ENCODE results near the gene BABAM2. TPM values are rescaled to one million over a fixed set of nuclear protein-coding genes. Genes with fewer than 3 reads are reported as not detected.

Gene BABAM2
- total and polyA plus RNA-seq, 2 of the 4 experiments (the other 2 are of a cell fraction) = 20.9 to 23.1 TPM

GRCh38 chr2:28251337-28251736 is 360.8 kb downstream of the BABAM2 start:
- Histone ChIP-seq H3K9ac (ENCODE audit: low read depth, low read length) (no peak overlapping the region), H3K27me3 (ENCODE audit: control insufficient read depth, insufficient read depth, low read length) (no peaks in the 10 kb centered on the region), H3K4me3 (ENCODE audit: insufficient read depth, low read depth, low read length) (no peak overlapping the region), H3K56ac (ENCODE audit: extremely low read depth, insufficient read depth, low read length) (no peak overlapping the region), H3K4me1 (ENCODE audit: control insufficient read depth, insufficient read depth, low read length) (peaks cover 4% of the 10 kb centered on the region; the same call in 1 of the 2 replicates), H4K91ac (ENCODE audit: insufficient read depth, low read depth, low read length) (no peak overlapping the region; the same call in 1 of the 2 replicates), H2AFZ (replicated peaks; ENCODE audit: low read length, poor library complexity) (no peak overlapping the region), H3K23ac (ENCODE audit: low read depth, low read length) (no peak overlapping the region), H2BK5ac (ENCODE audit: low read depth, low read length, poor library complexity, severe bottlenecking) (no peak overlapping the region), H3K27ac (ENCODE audit: insufficient read depth, low read length) (no peak overlapping the region), H4K8ac (ENCODE audit: low read depth in 2 of 2, low read length in 2 of 2) (peak overlapping the region in 1 of 2 experiments; percentile 30; a peak in 1 of 4 replicates), H3K14ac (replicated peaks; ENCODE audit: low read depth, low read length) (no peak overlapping the region), H2AK5ac (ENCODE audit: low read depth, low read length) (peak overlapping the region; percentile 63; the same call in 1 of the 2 replicates), H2BK120ac (ENCODE audit: low read depth, low read length) (peak overlapping the region; percentile 42; the same call in 1 of the 2 replicates), H3K18ac (ENCODE audit: low read depth, low read length) (no peak overlapping the region), H3K4ac (ENCODE audit: low read depth, low read length) (peak overlapping the region; percentile 76; the same call in 1 of the 2 replicates), H3K79me1 (ENCODE audit: low read depth in 1 of 2, low read length in 2 of 2) (no peaks in the 10 kb centered on the region), H3K9me3 (ENCODE audit: control insufficient read depth, insufficient read depth, low read length) (no peaks in the 10 kb centered on the region), H4K5ac (ENCODE audit: low read depth, low read length) (no peak overlapping the region), H3K36me3 (ENCODE audit: control insufficient read depth, insufficient read depth, low read length) (no peaks in the 10 kb centered on the region), H2BK20ac (ENCODE audit: low read depth, low read length) (no peak overlapping the region), H2AK9ac (replicated peaks; ENCODE audit: low read depth, low read length, poor library complexity) (no peak overlapping the region), H3K4me2 (ENCODE audit: low read depth, low read length) (no peak overlapping the region), H3K9me1 (ENCODE audit: insufficient read depth, low read length) (peaks cover 9% of the 10 kb centered on the region), H4K20me1 (ENCODE audit: insufficient read depth, low read length) (no peaks in the 10 kb centered on the region), H2BK15ac (ENCODE audit: low read depth, low read length) (no peak overlapping the region)
- ATAC-seq (ENCODE audit: low read depth) = no peak
- WGBS, 2 experiments (ENCODE audit: extremely low coverage in 2 of 2, insufficient read length in 1 of 2) = 67% methylated on average over 1 of the region's 8 CpGs; no CpG with 5 or more reads in 1 of the 2 experiments
- DNase-seq = no peak
- intact Hi-C loops (cut with micrococcal nuclease) (no loop called here), dilution Hi-C loops (cut with HindIII; ENCODE audit: low sequenced_read_pairs, unreplicated experiment) (no loop called here), in situ Hi-C loops (cut with MboI; ENCODE audit: low sequenced_read_pairs) (no loop called here)
- no TSS peak for BruUV-seq (replicated peaks)
- TF ChIP-seq MAFK (IDR thresholded peaks at IDR 0.05; ENCODE audit: low read depth, low read length) (no peak), FOS (IDR thresholded peaks at IDR 0.05; ENCODE audit: low read depth, low read length) (no peak), MAZ (IDR thresholded peaks at IDR 0.05; ENCODE audit: borderline replicate concordance, low read depth, low read length) (no peak), RFX5 (IDR thresholded peaks at IDR 0.05; ENCODE audit: low read depth, low read length) (no peak), CEBPB (IDR thresholded peaks at IDR 0.05; ENCODE audit: low read depth, low read length) (no peak), POLR2A (IDR thresholded peaks at IDR 0.05; ENCODE audit: low read depth, low read length) (no peak), RCOR1 (IDR thresholded peaks at IDR 0.05; ENCODE audit: insufficient replicate concordance, low read length) (no peak), MXI1 (IDR thresholded peaks at IDR 0.05; ENCODE audit: borderline replicate concordance, low read depth, low read length) (no peak), CHD1 (IDR thresholded peaks at IDR 0.05; ENCODE audit: low read depth, low read length) (no peak), BHLHE40 (IDR thresholded peaks at IDR 0.05; ENCODE audit: low read depth, low read length) (no peak)
- TF ChIP-seq, protein P1, sequence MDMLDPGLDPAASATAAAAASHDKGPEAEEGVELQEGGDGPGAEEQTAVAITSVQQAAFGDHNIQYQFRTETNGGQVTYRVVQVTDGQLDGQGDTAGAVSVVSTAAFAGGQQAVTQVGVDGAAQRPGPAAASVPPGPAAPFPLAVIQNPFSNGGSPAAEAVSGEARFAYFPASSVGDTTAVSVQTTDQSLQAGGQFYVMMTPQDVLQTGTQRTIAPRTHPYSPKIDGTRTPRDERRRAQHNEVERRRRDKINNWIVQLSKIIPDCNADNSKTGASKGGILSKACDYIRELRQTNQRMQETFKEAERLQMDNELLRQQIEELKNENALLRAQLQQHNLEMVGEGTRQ (IDR thresholded peaks at IDR 0.05; ENCODE audit: low read depth, low read length) = no peak
- TF ChIP-seq, protein P2, sequence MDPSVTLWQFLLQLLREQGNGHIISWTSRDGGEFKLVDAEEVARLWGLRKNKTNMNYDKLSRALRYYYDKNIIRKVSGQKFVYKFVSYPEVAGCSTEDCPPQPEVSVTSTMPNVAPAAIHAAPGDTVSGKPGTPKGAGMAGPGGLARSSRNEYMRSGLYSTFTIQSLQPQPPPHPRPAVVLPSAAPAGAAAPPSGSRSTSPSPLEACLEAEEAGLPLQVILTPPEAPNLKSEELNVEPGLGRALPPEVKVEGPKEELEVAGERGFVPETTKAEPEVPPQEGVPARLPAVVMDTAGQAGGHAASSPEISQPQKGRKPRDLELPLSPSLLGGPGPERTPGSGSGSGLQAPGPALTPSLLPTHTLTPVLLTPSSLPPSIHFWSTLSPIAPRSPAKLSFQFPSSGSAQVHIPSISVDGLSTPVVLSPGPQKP (IDR thresholded peaks at IDR 0.05; ENCODE audit: borderline replicate concordance, low read depth, low read length) = no peak
- ChIA-PET CTCF (no interaction called here), POLR2A (ENCODE audit: unreplicated experiment) (no interaction called here)
